H1 (cell line): ENCODE measurements around the gene CENPC. TPM values are rescaled to one million over a fixed set of nuclear protein-coding genes. Genes with fewer than 3 reads are reported as not detected.
"Not testable (repeated sequence)": the region's sequence is repeated elsewhere in the genome, so short reads cannot be mapped to it uniquely, and the experiment has no call there.

Experiments used
- CTCF ChIA-PET: fragments of 300-600 bp; sonication (Branson Sonifier 250); formaldehyde crosslinking; loops from one replicate; lab custom pipeline; 2021; ENCODE audit not compliant: partially characterized antibody; lab: Charles Lee
- POLR2A ChIA-PET: fragments of 300-600 bp; sonication (Branson Sonifier 250); formaldehyde crosslinking; loops from one replicate; lab custom pipeline; 2021; ENCODE audit warnings: inconsistent platforms; ENCODE audit not compliant: partially characterized antibody; lab: Charles Lee
- DNase-seq, 2 experiments: peaks; one replicate each; pipeline versions ENCODE4 v3.0.0 to v3.0.0-alpha.2; 2010 to 2022; ENCODE audit warnings: low spot score in 2 of 2, low read depth in 1 of 2, mixed read lengths in 1 of 2
- FAIRE-seq: peaks from 2 replicates; lab custom pipeline; 2011; peaks lifted over from hg19 to GRCh38; lab: Jason Lieb, UNC
- H2AFZ ChIP-seq: 2 replicates; pipeline ENCODE4 v1.8.1; 2012; ENCODE audit warnings: low read length, inconsistent platforms
- H2AK5ac ChIP-seq: 2 replicates; pipeline ENCODE4 v1.6.1; 2013; ENCODE audit warnings: low read depth, low read length
- H2BK120ac ChIP-seq: replicated peaks from 2 replicates; pipeline ENCODE3; 2013; ENCODE audit warnings: low read depth, low read length, inconsistent platforms
- H2BK12ac ChIP-seq: 2 replicates; pipeline ENCODE4 v1.6.1; 2013; ENCODE audit warnings: low read depth, low read length
- H2BK15ac ChIP-seq: 2 replicates; pipeline ENCODE4 v1.6.1; 2013; ENCODE audit warnings: low read length
- H2BK20ac ChIP-seq: 2 replicates; pipeline ENCODE4 v1.6.1; 2013; ENCODE audit warnings: low read length
- H2BK5ac ChIP-seq: 2 replicates; pipeline ENCODE4 v1.6.1; 2013; ENCODE audit warnings: low read depth, low read length
- H3K14ac ChIP-seq: 2 replicates; pipeline ENCODE4 v1.6.1; 2013; ENCODE audit warnings: inconsistent platforms; ENCODE audit not compliant: insufficient read length
- H3K18ac ChIP-seq: 2 replicates; pipeline ENCODE4 v1.6.1; 2013; ENCODE audit warnings: low read length; ENCODE audit errors: extremely low read depth
- H3K23ac ChIP-seq: 2 replicates; pipeline ENCODE4 v1.6.1; 2013; ENCODE audit warnings: inconsistent platforms; ENCODE audit not compliant: insufficient read length
- H3K23me2 ChIP-seq: 2 replicates; pipeline ENCODE4 v1.6.1; 2013; ENCODE audit warnings: low read depth, low read length
- H3K27ac ChIP-seq: 2 replicates; pipeline ENCODE4 v1.6.1; 2011; ENCODE audit warnings: low read depth, low read length, inconsistent platforms
- H3K27me3 ChIP-seq, 4 experiments: replicated peaks in 1 of 4; 1 replicate in 1 of 4; 2 replicates in 3 of 4; pipeline versions ENCODE4 v1.6.1 to v1.8.1; 2011 to 2013; ENCODE audit warnings: low read length in 3 of 4, mild to moderate bottlenecking in 3 of 4, inconsistent platforms in 2 of 4, mixed read lengths in 2 of 4, moderate library complexity in 1 of 4; ENCODE audit not compliant: control insufficient read depth in 3 of 4, insufficient read depth in 3 of 4; ENCODE audit errors: extremely low read depth in 1 of 4
- H3K36me3 ChIP-seq, 4 experiments: 2 replicates each; pipeline versions ENCODE4 v1.6.1 to v1.8.1; 2011 to 2013; ENCODE audit warnings: mild to moderate bottlenecking in 4 of 4, low read length in 3 of 4, moderate library complexity in 2 of 4, control low read depth in 1 of 4, inconsistent platforms in 1 of 4; ENCODE audit not compliant: insufficient read depth in 4 of 4, control insufficient read depth in 2 of 4
- H3K4ac ChIP-seq: replicated peaks from 2 replicates; pipeline ENCODE3; 2013; ENCODE audit warnings: low read length, low read depth, mixed read lengths, inconsistent platforms; ENCODE audit not compliant: insufficient read length
- H3K4me1 ChIP-seq, 4 experiments: replicated peaks in 1 of 4; 1 replicate in 1 of 4; 2 replicates in 3 of 4; pipeline versions ENCODE4 v1.6.1 to v1.8.1; 2011 to 2013; ENCODE audit warnings: low read length in 3 of 4, inconsistent platforms in 2 of 4, mixed read lengths in 1 of 4; ENCODE audit not compliant: insufficient read depth in 4 of 4, control insufficient read depth in 3 of 4
- H3K4me2 ChIP-seq, 2 experiments: 2 replicates each; pipeline versions ENCODE4 v1.6.1 to v1.8.1; 2011 to 2013; ENCODE audit warnings: low read depth in 2 of 2, low read length in 2 of 2, control low read depth in 1 of 2, inconsistent platforms in 1 of 2, mild to moderate bottlenecking in 1 of 2; ENCODE audit not compliant: insufficient read depth in 1 of 2
- H3K4me3 ChIP-seq, 4 experiments: fragments of 200-600, 300-600 bp in 1 of 4; sonication (generic), shearing (Covaris generic), sonication (Bioruptor Twin) in 1 of 4; 2 replicates each; pipeline versions ENCODE4 v1.5.1 to v1.8.1; 2011 to 2016; ENCODE audit warnings: low read length in 4 of 4, low read depth in 3 of 4, control low read depth in 2 of 4, inconsistent platforms in 2 of 4, mild to moderate bottlenecking in 2 of 4, mixed read lengths in 1 of 4, moderate library complexity in 1 of 4; ENCODE audit not compliant: insufficient read depth in 2 of 4; ENCODE audit errors: extremely low read depth in 1 of 4
- H3K56ac ChIP-seq: replicated peaks from 2 replicates; pipeline ENCODE3; 2013; ENCODE audit warnings: low read depth, mild to moderate bottlenecking, mixed read lengths, low read length, inconsistent platforms; ENCODE audit not compliant: insufficient read length
- H3K79me1 ChIP-seq: 2 replicates; pipeline ENCODE4 v1.6.1; 2013; ENCODE audit warnings: low read depth, low read length, control low read depth
- H3K79me2 ChIP-seq, 2 experiments: 2 replicates each; pipeline versions ENCODE4 v1.6.1 to v1.8.1; 2012 to 2013; ENCODE audit warnings: low read length in 2 of 2, mild to moderate bottlenecking in 2 of 2, inconsistent platforms in 1 of 2; ENCODE audit not compliant: insufficient read depth in 2 of 2, control insufficient read depth in 1 of 2
- H3K9ac ChIP-seq, 4 experiments: replicated peaks in 1 of 4; 1 replicate in 1 of 4; 2 replicates in 3 of 4; pipeline versions ENCODE4 v1.6.1 to v1.8.1; 2011 to 2013; ENCODE audit warnings: low read depth in 3 of 4, low read length in 3 of 4, control low read depth in 2 of 4, mild to moderate bottlenecking in 2 of 4, moderate library complexity in 2 of 4, inconsistent platforms in 1 of 4; ENCODE audit errors: extremely low read depth in 1 of 4
- H3K9me3 ChIP-seq, 2 experiments: 2 replicates each; pipeline versions ENCODE4 v1.6.1 to v1.8.1; 2012 to 2013; ENCODE audit warnings: mild to moderate bottlenecking in 2 of 2, moderate library complexity in 2 of 2, control low read depth in 1 of 2, inconsistent platforms in 1 of 2, low read depth in 1 of 2, low read length in 1 of 2, mixed read lengths in 1 of 2; ENCODE audit not compliant: insufficient read depth in 2 of 2
- H4K20me1 ChIP-seq, 2 experiments: replicated peaks in 1 of 2; 2 replicates each; pipeline versions ENCODE3 to v1.8.1; 2011 to 2013; ENCODE audit warnings: inconsistent platforms in 2 of 2, low read length in 2 of 2, mild to moderate bottlenecking in 1 of 2; ENCODE audit not compliant: insufficient read depth in 2 of 2, control insufficient read depth in 1 of 2
- H4K5ac ChIP-seq: 2 replicates; pipeline ENCODE4 v1.6.1; 2013; ENCODE audit warnings: low read length, low read depth, mixed read lengths, inconsistent platforms; ENCODE audit not compliant: insufficient read length
- H4K8ac ChIP-seq: 2 replicates; pipeline ENCODE4 v1.8.0; 2013; ENCODE audit warnings: mild to moderate bottlenecking, moderate library complexity, low read length, inconsistent platforms; ENCODE audit not compliant: insufficient read depth; ENCODE audit errors: extremely low read depth
- H4K91ac ChIP-seq: replicated peaks from 2 replicates; pipeline ENCODE3; 2013; ENCODE audit warnings: low read length, mixed read lengths, inconsistent platforms; ENCODE audit not compliant: insufficient read length
- WGBS, 2 experiments: shearing (Covaris generic) in 1 of 2; methylation state at CpG; one replicate each; pipeline versions ENCODE4 v1.1.6 to v1.1.7; 2013 to 2015; ENCODE audit warnings: low lambda C conversion rate in 2 of 2, mixed read lengths in 2 of 2, inconsistent platforms in 1 of 2, low coverage in 1 of 2, missing lambda C conversion rate in 1 of 2; ENCODE audit not compliant: insufficient replicate concordance in 2 of 2, insufficient coverage in 1 of 2, insufficient read length in 1 of 2; ENCODE audit errors: extremely low coverage in 1 of 2, missing lambda C conversion rate in 1 of 2; 5-methylcytosine and 5-hydroxymethylcytosine counted together
- polyA plus RNA-seq, 7 experiments: library from polyadenylated mRNA; depleted of rRNA in 3 of 7; stranded (reverse) in 5 of 7; unstranded in 2 of 7; fragments of >200 nt in 5 of 7; fragments of 200-250 nt in 2 of 7; gene quantifications; 1 replicate in 5 of 7; 2 replicates in 1 of 7; 4 replicates in 1 of 7; pipeline versions ENCODE4 v1.2.1 to v1.2.3, GENCODE V29; 2011 to 2013; ENCODE audit warnings: missing spikeins in 2 of 7, mixed read lengths in 2 of 7
- total RNA-seq: library from RNA; stranded (reverse); fragmentation: NEBNext Ultra II Directional; extraction: Animal tissue kit (Norgen Biotek cat#: 25700); gene quantifications from 2 replicates; pipeline ENCODE4 v1.2.1, GENCODE V29; 2021

The CENPC gene
- total and polyA plus RNA-seq, 2 of the 8 experiments (the other 6 are each of a cell fraction or from before 2014, with no cell fraction given) = 2.8 to 15.7 TPM

- H4K91ac ChIP-seq, H3K79me2 ChIP-seq, H3K4me3 ChIP-seq, H3K36me3 ChIP-seq, H3K79me1 ChIP-seq, DNase-seq, H3K27me3 ChIP-seq, POLR2A ChIA-PET, H2AK5ac ChIP-seq, H3K18ac ChIP-seq, H3K4me1 ChIP-seq, H2BK5ac ChIP-seq, H2BK20ac ChIP-seq, H4K20me1 ChIP-seq, H2BK12ac ChIP-seq, H4K5ac ChIP-seq, H2BK120ac ChIP-seq, H3K9ac ChIP-seq, H3K9me3 ChIP-seq, H2AFZ ChIP-seq, H3K23ac ChIP-seq, FAIRE-seq, H3K56ac ChIP-seq, H3K27ac ChIP-seq, H4K8ac ChIP-seq, H3K4me2 ChIP-seq, H3K4ac ChIP-seq, H2BK15ac ChIP-seq, H3K14ac ChIP-seq, H3K23me2 ChIP-seq: not testable (repeated sequence)
- CTCF ChIA-PET = interaction anchor here (1.6 kb wide), 1 partner anchor 14 kb away, joined by 3 read pairs; no protein-coding TSS in a partner anchor
- WGBS, 2 experiments = 95% methylated on average over 4 of the region's 4 CpGs; no CpG with 5 or more reads in 1 of the 2 experiments
These were observed 7.0 kb upstream of the CENPC start for GRCh38 chr4:67552146-67552792.
